ENCODE measurements around the gene DLG2.
"Not testable (repeated sequence)": the region's sequence is repeated elsewhere in the genome, so short reads cannot be mapped to it uniquely, and the experiment has no call there.

The DLG2 gene

GRCh38 chr11:83599066-83599465 is 2028.1 kb downstream of the DLG2 start:
- 86% methylated on average over 3 of the region's 3 CpGs for WGBS (ENCODE audit: insufficient coverage)
- ChIA-PET CTCF (no interaction called here), POLR2A (no interaction called here)
- no peaks in the 10 kb centered on the region for H3K9me3 ChIP-seq (ENCODE audit: control extremely low read depth in 1 of 5, control insufficient read depth in 4 of 5, insufficient read depth in 2 of 5, low read depth in 1 of 5, low read length in 4 of 5)
- no peaks in the 10 kb centered on the region for H3K27me3 ChIP-seq (replicated peaks in 2 of 5; ENCODE audit: control insufficient read depth in 4 of 5, insufficient read depth in 5 of 5, low read length in 4 of 5)
- H3K4me3 ChIP-seq (ENCODE audit: control insufficient read depth in 1 of 7, extremely low read depth in 1 of 7, insufficient read depth in 4 of 7, low read depth in 2 of 7, low read length in 6 of 7): no peak overlapping the region
- no peak overlapping the region for H3K27ac ChIP-seq (ENCODE audit: insufficient read depth in 1 of 2, low read depth in 1 of 2, low read length in 2 of 2, poor library complexity in 1 of 2, severe bottlenecking in 2 of 2)
- H3K36me3 ChIP-seq (ENCODE audit: control insufficient read depth in 4 of 4, insufficient read depth in 4 of 4, low read length in 3 of 4): no peaks in the 10 kb centered on the region
- no peak for DNase-seq
- no peaks in the 10 kb centered on the region for H3K4me1 ChIP-seq (ENCODE audit: control extremely low read depth in 1 of 4, control insufficient read depth in 4 of 4, insufficient read depth in 4 of 4, low read length in 3 of 4)

DNA sequence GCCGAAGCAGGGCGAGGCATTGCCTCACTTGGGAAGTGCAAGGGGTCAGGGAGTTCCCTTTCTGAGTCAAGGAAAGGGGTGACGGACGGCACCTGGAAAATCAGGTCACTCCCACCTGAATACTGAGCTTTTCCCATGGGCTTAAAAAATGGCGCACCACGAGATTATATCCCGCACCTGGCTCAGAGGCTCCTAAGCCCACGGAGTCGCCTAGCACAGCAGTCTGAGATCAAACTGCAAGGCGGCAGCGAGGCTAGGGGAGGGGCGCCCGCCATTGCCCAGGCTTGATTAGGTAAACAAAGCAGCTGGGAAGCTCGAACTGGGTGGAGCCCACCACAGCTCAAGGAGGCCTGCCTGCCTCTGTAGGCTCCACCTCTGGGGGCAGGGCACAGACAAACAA is 2039.3 kb downstream of the DLG2 start:
- POLR2A ChIA-PET; CTCF ChIA-PET; H3K4me3 ChIP-seq (ENCODE audit: control insufficient read depth in 1 of 7, extremely low read depth in 1 of 7, insufficient read depth in 4 of 7, low read depth in 2 of 7, low read length in 6 of 7); H3K36me3 ChIP-seq (ENCODE audit: control insufficient read depth in 4 of 4, insufficient read depth in 4 of 4, low read length in 3 of 4); DNase-seq; H3K27ac ChIP-seq (ENCODE audit: insufficient read depth in 1 of 2, low read depth in 1 of 2, low read length in 2 of 2, poor library complexity in 1 of 2, severe bottlenecking in 2 of 2); H3K27me3 ChIP-seq (replicated peaks in 2 of 5; ENCODE audit: control insufficient read depth in 4 of 5, insufficient read depth in 5 of 5, low read length in 4 of 5); H3K9me3 ChIP-seq (ENCODE audit: control extremely low read depth in 1 of 5, control insufficient read depth in 4 of 5, insufficient read depth in 2 of 5, low read depth in 1 of 5, low read length in 4 of 5); H3K4me1 ChIP-seq (ENCODE audit: control extremely low read depth in 1 of 4, control insufficient read depth in 4 of 4, insufficient read depth in 4 of 4, low read length in 3 of 4): not testable (repeated sequence)
- 81% methylated on average over 8 of the region's 14 CpGs for WGBS (ENCODE audit: insufficient coverage)

- 100% methylated on average over 2 of the region's 3 CpGs for WGBS (ENCODE audit: insufficient coverage)
- Histone ChIP-seq H3K27me3 (replicated peaks in 2 of 5; ENCODE audit: control insufficient read depth in 4 of 5, insufficient read depth in 5 of 5, low read length in 4 of 5) (no peaks in the 10 kb centered on the region), H3K36me3 (ENCODE audit: control insufficient read depth in 4 of 4, insufficient read depth in 4 of 4, low read length in 3 of 4) (no peaks in the 10 kb centered on the region), H3K27ac (ENCODE audit: insufficient read depth in 1 of 2, low read depth in 1 of 2, low read length in 2 of 2, poor library complexity in 1 of 2, severe bottlenecking in 2 of 2) (no peak overlapping the region), H3K4me3 (ENCODE audit: control insufficient read depth in 1 of 7, extremely low read depth in 1 of 7, insufficient read depth in 4 of 7, low read depth in 2 of 7, low read length in 6 of 7) (no peak overlapping the region), H3K9me3 (ENCODE audit: control extremely low read depth in 1 of 5, control insufficient read depth in 4 of 5, insufficient read depth in 2 of 5, low read depth in 1 of 5, low read length in 4 of 5) (no peaks in the 10 kb centered on the region), H3K4me1 (ENCODE audit: control extremely low read depth in 1 of 4, control insufficient read depth in 4 of 4, insufficient read depth in 4 of 4, low read length in 3 of 4) (no peaks in the 10 kb centered on the region)
- DNase-seq: no peak
- ChIA-PET POLR2A (no interaction called here), CTCF (no interaction called here)
These were observed 2043.3 kb downstream of the DLG2 start for GRCh38 chr11:83583757-83584366.

DNA sequence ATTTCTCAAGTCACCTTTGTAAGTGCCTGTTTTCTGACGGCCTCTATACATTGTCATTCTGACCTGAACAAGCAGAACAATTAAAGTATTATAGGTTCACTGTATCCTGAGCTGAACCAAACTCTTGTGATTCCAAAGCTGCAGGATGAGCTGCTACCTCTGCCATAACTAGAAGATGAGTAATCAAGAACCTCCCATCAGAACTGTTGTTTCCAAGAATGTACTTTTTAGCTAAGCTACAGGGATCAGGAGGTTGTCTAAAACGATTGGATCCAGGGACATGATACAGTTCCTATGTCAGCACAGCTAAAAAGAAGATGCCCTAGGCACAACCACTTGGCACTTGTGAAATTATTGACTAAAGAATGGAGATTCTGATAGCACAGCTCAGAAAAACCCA is 2052.6 kb downstream of the DLG2 start:
- no peak overlapping the region for H3K27ac ChIP-seq (ENCODE audit: insufficient read depth in 1 of 2, low read depth in 1 of 2, low read length in 2 of 2, poor library complexity in 1 of 2, severe bottlenecking in 2 of 2)
- no peaks in the 10 kb centered on the region for H3K9me3 ChIP-seq (ENCODE audit: control extremely low read depth in 1 of 5, control insufficient read depth in 4 of 5, insufficient read depth in 2 of 5, low read depth in 1 of 5, low read length in 4 of 5)
- CTCF ChIA-PET: no interaction called here
- WGBS (ENCODE audit: insufficient coverage): no CpG with 5 or more reads among the region's 2 CpGs
- H3K4me3 ChIP-seq (ENCODE audit: control insufficient read depth in 1 of 7, extremely low read depth in 1 of 7, insufficient read depth in 4 of 7, low read depth in 2 of 7, low read length in 6 of 7): no peak overlapping the region
- DNase-seq: no peak
- no peaks in the 10 kb centered on the region for H3K36me3 ChIP-seq (ENCODE audit: control insufficient read depth in 4 of 4, insufficient read depth in 4 of 4, low read length in 3 of 4)
- peaks cover 0 to 4% (median 0%) of the 10 kb centered on the region in 5 experiments for H3K27me3 ChIP-seq (replicated peaks in 2 of 5; ENCODE audit: control insufficient read depth in 4 of 5, insufficient read depth in 5 of 5, low read length in 4 of 5)
- no peaks in the 10 kb centered on the region for H3K4me1 ChIP-seq (ENCODE audit: control extremely low read depth in 1 of 4, control insufficient read depth in 4 of 4, insufficient read depth in 4 of 4, low read length in 3 of 4)
- POLR2A ChIA-PET: no interaction called here

DNA sequence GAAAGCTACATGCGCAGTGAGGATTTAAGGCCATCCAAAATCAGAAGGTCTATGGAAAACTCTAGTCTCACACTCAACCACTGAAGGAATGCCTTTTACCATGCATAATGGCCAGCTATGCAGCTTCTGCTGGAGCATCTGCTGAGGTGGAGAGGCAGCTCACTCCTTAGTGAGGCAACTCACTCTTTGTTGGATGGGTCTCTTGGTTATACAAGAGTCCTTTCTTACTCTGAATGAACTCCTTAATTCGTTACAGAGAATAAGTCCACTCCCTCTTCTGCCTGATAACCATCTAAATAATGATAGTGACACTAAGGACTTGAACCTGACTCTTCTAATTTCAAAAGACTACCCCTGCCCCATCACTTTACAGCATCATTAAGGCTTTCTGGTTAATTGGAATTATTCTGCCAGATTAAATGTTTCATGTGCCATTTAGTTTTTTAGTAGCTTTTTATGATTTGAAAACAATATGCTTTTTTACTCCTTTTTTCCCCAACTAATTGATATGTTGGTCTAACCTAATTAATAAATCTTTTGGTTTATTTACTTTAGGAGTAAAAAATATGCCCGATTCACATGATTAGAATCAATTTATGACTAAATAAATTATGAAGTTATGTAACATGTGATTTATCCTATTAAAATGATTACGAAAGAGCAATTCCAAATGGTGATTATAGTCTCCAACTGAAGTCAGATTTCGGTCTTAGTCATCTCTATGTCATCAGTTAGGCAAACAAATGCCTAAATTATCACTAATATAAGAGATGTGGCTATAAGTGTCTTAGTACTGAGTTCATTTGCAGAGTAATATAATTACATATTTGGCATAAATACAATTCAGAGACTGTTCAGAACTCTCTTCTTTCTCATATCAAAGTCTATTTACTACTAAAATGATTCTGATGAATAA is 2054.3 kb downstream of the DLG2 start:
- Histone ChIP-seq H3K4me1 (ENCODE audit: control extremely low read depth in 1 of 4, control insufficient read depth in 4 of 4, insufficient read depth in 4 of 4, low read length in 3 of 4) (no peaks in the 10 kb centered on the region), H3K9me3 (ENCODE audit: control extremely low read depth in 1 of 5, control insufficient read depth in 4 of 5, insufficient read depth in 2 of 5, low read depth in 1 of 5, low read length in 4 of 5) (no peaks in the 10 kb centered on the region), H3K36me3 (ENCODE audit: control insufficient read depth in 4 of 4, insufficient read depth in 4 of 4, low read length in 3 of 4) (no peaks in the 10 kb centered on the region), H3K4me3 (ENCODE audit: control insufficient read depth in 1 of 7, extremely low read depth in 1 of 7, insufficient read depth in 4 of 7, low read depth in 2 of 7, low read length in 6 of 7) (no peak overlapping the region), H3K27ac (ENCODE audit: insufficient read depth in 1 of 2, low read depth in 1 of 2, low read length in 2 of 2, poor library complexity in 1 of 2, severe bottlenecking in 2 of 2) (no peak overlapping the region), H3K27me3 (replicated peaks in 2 of 5; ENCODE audit: control insufficient read depth in 4 of 5, insufficient read depth in 5 of 5, low read length in 4 of 5) (peaks cover 0 to 4% (median 0%) of the 10 kb centered on the region in 5 experiments)
- ChIA-PET POLR2A (no interaction called here), CTCF (no interaction called here)
- 88% methylated on average over 1 of the region's 5 CpGs for WGBS (ENCODE audit: insufficient coverage)
- DNase-seq: no peak

GRCh38 chr11:83571302-83571701 is 2055.8 kb downstream of the DLG2 start:
- CTCF ChIA-PET: no interaction called here
- H3K27ac ChIP-seq (ENCODE audit: insufficient read depth in 1 of 2, low read depth in 1 of 2, low read length in 2 of 2, poor library complexity in 1 of 2, severe bottlenecking in 2 of 2): no peak overlapping the region
- no peak overlapping the region for H3K4me3 ChIP-seq (ENCODE audit: control insufficient read depth in 1 of 7, extremely low read depth in 1 of 7, insufficient read depth in 4 of 7, low read depth in 2 of 7, low read length in 6 of 7)
- no peaks in the 10 kb centered on the region for H3K9me3 ChIP-seq (ENCODE audit: control extremely low read depth in 1 of 5, control insufficient read depth in 4 of 5, insufficient read depth in 2 of 5, low read depth in 1 of 5, low read length in 4 of 5)
- POLR2A ChIA-PET: no interaction called here
- WGBS (ENCODE audit: insufficient coverage): 82% methylated on average over 4 of the region's 7 CpGs
- no peaks in the 10 kb centered on the region for H3K4me1 ChIP-seq (ENCODE audit: control extremely low read depth in 1 of 4, control insufficient read depth in 4 of 4, insufficient read depth in 4 of 4, low read length in 3 of 4)
- H3K27me3 ChIP-seq (replicated peaks in 2 of 5; ENCODE audit: control insufficient read depth in 4 of 5, insufficient read depth in 5 of 5, low read length in 4 of 5): peaks cover 0 to 4% (median 0%) of the 10 kb centered on the region in 5 experiments
- no peaks in the 10 kb centered on the region for H3K36me3 ChIP-seq (ENCODE audit: control insufficient read depth in 4 of 4, insufficient read depth in 4 of 4, low read length in 3 of 4)
- DNase-seq: no peak

DNA sequence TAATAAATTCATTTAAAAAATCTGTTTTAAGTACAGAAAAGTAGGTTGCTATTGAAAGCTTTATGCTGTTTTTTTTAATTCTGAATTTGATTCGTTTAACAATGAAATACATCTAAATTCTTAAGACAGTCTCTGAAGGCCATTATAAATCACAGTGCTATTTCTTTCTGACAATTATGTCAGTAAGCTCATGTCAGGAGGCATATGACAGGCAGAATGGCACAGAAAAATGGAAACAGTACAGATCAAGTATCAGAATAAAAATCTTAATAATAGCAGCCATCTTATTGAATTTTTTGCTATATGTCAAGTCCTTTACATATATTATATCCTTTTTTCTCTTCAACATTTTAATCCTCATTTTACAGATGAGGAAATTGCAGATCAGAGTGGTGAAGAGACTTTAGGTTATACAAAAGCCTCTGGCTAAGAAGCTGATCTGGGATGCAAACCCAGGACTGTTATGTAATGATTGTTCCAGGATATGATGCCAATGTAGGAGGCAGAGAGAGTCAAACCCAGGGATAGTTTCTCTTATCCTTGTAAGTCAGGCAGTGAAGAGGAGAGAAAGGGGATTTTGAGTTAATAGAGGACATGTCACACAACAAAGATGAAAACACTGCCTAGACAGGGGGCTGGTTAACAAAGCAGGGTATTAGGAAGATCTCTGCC is 2057.9 kb downstream of the DLG2 start:
- Histone ChIP-seq H3K36me3 (ENCODE audit: control insufficient read depth in 4 of 4, insufficient read depth in 4 of 4, low read length in 3 of 4) (no peaks in the 10 kb centered on the region), H3K4me1 (ENCODE audit: control extremely low read depth in 1 of 4, control insufficient read depth in 4 of 4, insufficient read depth in 4 of 4, low read length in 3 of 4) (no peaks in the 10 kb centered on the region), H3K4me3 (ENCODE audit: control insufficient read depth in 1 of 7, extremely low read depth in 1 of 7, insufficient read depth in 4 of 7, low read depth in 2 of 7, low read length in 6 of 7) (no peak overlapping the region), H3K27ac (ENCODE audit: insufficient read depth in 1 of 2, low read depth in 1 of 2, low read length in 2 of 2, poor library complexity in 1 of 2, severe bottlenecking in 2 of 2) (no peak overlapping the region), H3K27me3 (replicated peaks in 2 of 5; ENCODE audit: control insufficient read depth in 4 of 5, insufficient read depth in 5 of 5, low read length in 4 of 5) (peaks cover 0 to 1% (median 0%) of the 10 kb centered on the region in 5 experiments), H3K9me3 (ENCODE audit: control extremely low read depth in 1 of 5, control insufficient read depth in 4 of 5, insufficient read depth in 2 of 5, low read depth in 1 of 5, low read length in 4 of 5) (no peaks in the 10 kb centered on the region)
- no CpG with 5 or more reads among the region's 1 CpG for WGBS (ENCODE audit: insufficient coverage)
- ChIA-PET CTCF (no interaction called here), POLR2A (no interaction called here)
- DNase-seq: no peak

Data from common myeloid progenitor, CD34-positive (primary cell).